GM12878 (cell line): ENCODE results near the gene ANKRD33B. TPM values are rescaled to one million over a fixed set of nuclear protein-coding genes. Genes with fewer than 3 reads are reported as not detected.

Experiments
- CBFB ChIP-seq: IDR thresholded peaks from 2 replicates; pipeline ENCODE4 v1.6.1; 2016; ENCODE audit warnings: antibody characterized with exemption, low read depth
- CHD2 ChIP-seq: IDR thresholded peaks from 2 replicates; pipeline ENCODE4 v1.6.1; 2011; ENCODE audit warnings: low read depth, low read length, improper control_type of control experiment, borderline replicate concordance
- CUX1 ChIP-seq: IDR thresholded peaks from 2 replicates; pipeline ENCODE4 v1.6.1; 2012; ENCODE audit warnings: improper control_type of control experiment, low read depth, low read length; ENCODE audit not compliant: insufficient replicate concordance
- E4F1 ChIP-seq: fragments of 450-650 bp; IDR thresholded peaks from 2 replicates; pipeline ENCODE4 v1.6.1; 2018; ENCODE audit warnings: borderline replicate concordance, mild to moderate bottlenecking; ENCODE audit not compliant: partially characterized antibody
- FOXK2 ChIP-seq: fragments of 450-650 bp; IDR thresholded peaks from 2 replicates; pipeline ENCODE4 v1.6.1; 2017; ENCODE audit warnings: mild to moderate bottlenecking, moderate library complexity
- JUNB ChIP-seq: IDR thresholded peaks from 2 replicates; pipeline ENCODE4 v1.6.1; 2016; ENCODE audit warnings: antibody characterized with exemption, mild to moderate bottlenecking
- POLR2AphosphoS2 ChIP-seq: IDR thresholded peaks from 2 replicates; pipeline ENCODE4 v1.6.1; 2011; ENCODE audit warnings: low read depth, mild to moderate bottlenecking, low read length, improper control_type of control experiment, moderate library complexity
- polyA plus RNA-seq, 11 experiments: library from polyadenylated mRNA; depleted of rRNA in 4 of 11; unstranded in 6 of 11; stranded (reverse) in 5 of 11; fragments of >200 nt; fragmentation: Nextera tagmentation in 4 of 11; fragmentation: Illumina TruSeq in 1 of 11; extraction: Ambion mirVana in 4 of 11; extraction: Trizol in 1 of 11; gene quantifications; 1 replicate in 1 of 11; 2 replicates in 10 of 11; pipeline versions ENCODE4 v1.2.1 to v1.2.3, GENCODE V29; 2011 to 2016; ENCODE audit warnings: inconsistent platforms in 2 of 11, missing spikeins in 2 of 11, low read depth in 1 of 11
- total RNA-seq, 4 experiments: library from RNA; depleted of rRNA in 3 of 4; stranded (reverse); fragments of >200 nt in 3 of 4; fragmentation: Illumina TruSeq in 1 of 4; extraction: Trizol in 1 of 4; gene quantifications; 2 replicates each; pipeline versions ENCODE4 v1.2.1 to v1.2.3, GENCODE V29; 2013 to 2021
- TF ChIP-seq, protein P1 (sequence below): fragments of 450-650 bp; formaldehyde crosslinking; IDR thresholded peaks from 2 replicates; pipeline ENCODE4 v1.4.0; 2022; ENCODE audit warnings: mild to moderate bottlenecking, moderate library complexity

The ANKRD33B gene
- total and polyA plus RNA-seq, 10 of the 15 experiments (the other 5 are each of a cell fraction or from before 2014, with no cell fraction given), result 4.9 to 61.6 (median 15.6) TPM

DNA sequence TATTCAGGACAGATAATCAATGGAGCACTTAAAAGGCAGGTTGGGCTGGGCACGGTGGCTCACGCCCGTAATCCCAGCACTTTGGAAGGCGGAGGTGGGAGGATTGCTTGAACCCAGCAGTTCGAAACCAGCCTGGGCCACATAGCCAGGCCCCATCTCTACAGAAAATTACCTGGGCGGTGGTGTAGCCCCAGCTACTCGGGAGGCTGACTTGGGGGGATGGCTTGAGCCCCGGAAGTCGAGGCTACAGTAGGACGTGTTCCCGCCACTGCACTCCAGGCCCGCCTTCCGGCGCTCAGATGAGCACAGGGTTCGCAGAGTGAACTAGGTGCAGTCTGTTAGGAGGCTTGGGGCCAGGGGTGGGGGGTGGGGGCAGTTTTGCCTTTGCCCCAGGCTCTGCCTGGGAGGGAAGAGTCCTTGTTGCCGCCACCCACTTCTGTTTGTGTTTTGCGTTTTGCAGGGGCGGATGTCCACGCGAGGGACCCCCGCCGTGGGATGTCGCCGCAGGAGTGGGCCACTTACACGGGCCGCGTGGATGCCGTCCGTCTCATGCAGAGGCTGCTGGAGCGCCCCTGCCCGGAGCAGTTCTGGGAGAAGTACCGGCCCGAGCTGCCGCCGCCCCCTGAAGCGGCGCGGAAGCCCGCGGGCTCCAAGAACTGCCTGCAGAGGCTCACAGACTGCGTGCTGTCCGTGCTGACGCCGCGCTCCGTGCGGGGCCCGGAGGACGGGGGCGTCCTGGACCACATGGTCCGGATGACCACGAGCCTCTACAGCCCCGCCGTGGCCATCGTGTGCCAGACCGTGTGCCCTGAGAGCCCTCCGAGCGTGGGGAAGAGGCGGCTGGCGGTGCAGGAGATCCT is 85.2 kb downstream of the ANKRD33B start (continued):
- TF ChIP-seq, protein P1, sequence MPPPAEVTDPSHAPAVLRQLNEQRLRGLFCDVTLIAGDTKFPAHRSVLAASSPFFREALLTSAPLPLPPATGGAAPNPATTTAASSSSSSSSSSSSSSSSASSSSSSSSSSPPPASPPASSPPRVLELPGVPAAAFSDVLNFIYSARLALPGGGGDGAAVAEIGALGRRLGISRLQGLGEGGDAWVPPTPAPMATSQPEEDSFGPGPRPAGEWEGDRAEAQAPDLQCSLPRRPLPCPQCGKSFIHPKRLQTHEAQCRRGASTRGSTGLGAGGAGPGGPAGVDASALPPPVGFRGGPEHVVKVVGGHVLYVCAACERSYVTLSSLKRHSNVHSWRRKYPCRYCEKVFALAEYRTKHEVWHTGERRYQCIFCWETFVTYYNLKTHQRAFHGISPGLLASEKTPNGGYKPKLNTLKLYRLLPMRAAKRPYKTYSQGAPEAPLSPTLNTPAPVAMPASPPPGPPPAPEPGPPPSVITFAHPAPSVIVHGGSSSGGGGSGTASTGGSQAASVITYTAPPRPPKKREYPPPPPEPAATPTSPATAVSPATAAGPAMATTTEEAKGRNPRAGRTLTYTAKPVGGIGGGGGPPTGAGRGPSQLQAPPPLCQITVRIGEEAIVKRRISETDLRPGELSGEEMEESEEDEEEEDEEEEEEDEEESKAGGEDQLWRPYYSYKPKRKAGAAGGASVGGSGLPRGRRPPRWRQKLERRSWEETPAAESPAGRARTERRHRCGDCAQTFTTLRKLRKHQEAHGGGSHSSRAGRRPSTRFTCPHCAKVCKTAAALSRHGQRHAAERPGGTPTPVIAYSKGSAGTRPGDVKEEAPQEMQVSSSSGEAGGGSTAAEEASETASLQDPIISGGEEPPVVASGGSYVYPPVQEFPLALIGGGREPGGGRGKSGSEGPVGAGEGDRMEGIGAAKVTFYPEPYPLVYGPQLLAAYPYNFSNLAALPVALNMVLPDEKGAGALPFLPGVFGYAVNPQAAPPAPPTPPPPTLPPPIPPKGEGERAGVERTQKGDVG, result no peak
- no peak for TF ChIP-seq E4F1
- no peak for TF ChIP-seq POLR2AphosphoS2
- no peak for TF ChIP-seq JUNB
- no peak for TF ChIP-seq CUX1
- no peak for TF ChIP-seq FOXK2
- TF ChIP-seq CBFB, result no peak
- TF ChIP-seq CHD2, result no peak
